Mesothelial cell of epicardium (in vitro differentiated cells): ENCODE results near the gene CTNNAL1. TPM values are rescaled to one million over a fixed set of nuclear protein-coding genes. Genes with fewer than 3 reads are reported as not detected.

Source experiments
- DNase-seq, 2 experiments: peaks; one replicate each; pipeline ENCODE4 v3.0.0; 2021; ENCODE audit warnings: low spot score in 2 of 2; ENCODE audit not compliant: unreplicated experiment in 2 of 2
- H3K27ac Mint-ChIP-seq: 2 replicates; pipeline ENCODE4 v1.8.0; 2021; ENCODE audit warnings: mixed read lengths
- H3K27me3 Mint-ChIP-seq: 2 replicates; pipeline ENCODE4 v1.8.0; 2021; ENCODE audit warnings: low read depth, mixed read lengths
- H3K36me3 Mint-ChIP-seq: 2 replicates; pipeline ENCODE4 v1.8.0; 2021; ENCODE audit warnings: mixed read lengths
- H3K4me1 Mint-ChIP-seq: 2 replicates; pipeline ENCODE4 v1.8.0; 2021; ENCODE audit warnings: mixed read lengths
- H3K4me3 Mint-ChIP-seq: 2 replicates; pipeline ENCODE4 v1.8.0; 2021; ENCODE audit warnings: mild to moderate bottlenecking, moderate library complexity, mixed read lengths
- H3K9me3 Mint-ChIP-seq: 2 replicates; pipeline ENCODE4 v1.8.0; 2021; ENCODE audit warnings: mixed read lengths
- CTCF ChIP-seq: fragments of 200-600 bp; sonication (generic); IDR thresholded peaks from one replicate; pipeline ENCODE4 v1.5.0; 2021; ENCODE audit warnings: antibody characterized with exemption; ENCODE audit not compliant: unreplicated experiment
- total RNA-seq: library from RNA; stranded (reverse); gene quantifications from 3 replicates; pipeline ENCODE4 v1.2.1, GENCODE V29; 2021

The CTNNAL1 gene
- total RNA-seq, 1 donor from 2014 or later: 26.7 TPM

- peak overlapping the region; percentile 37 for H3K27ac Mint-ChIP-seq
- H3K4me3 Mint-ChIP-seq: no peak overlapping the region
Measured at GRCh38 chr9:108997112-108997511, 16.2 kb downstream of the CTNNAL1 start.

DNA sequence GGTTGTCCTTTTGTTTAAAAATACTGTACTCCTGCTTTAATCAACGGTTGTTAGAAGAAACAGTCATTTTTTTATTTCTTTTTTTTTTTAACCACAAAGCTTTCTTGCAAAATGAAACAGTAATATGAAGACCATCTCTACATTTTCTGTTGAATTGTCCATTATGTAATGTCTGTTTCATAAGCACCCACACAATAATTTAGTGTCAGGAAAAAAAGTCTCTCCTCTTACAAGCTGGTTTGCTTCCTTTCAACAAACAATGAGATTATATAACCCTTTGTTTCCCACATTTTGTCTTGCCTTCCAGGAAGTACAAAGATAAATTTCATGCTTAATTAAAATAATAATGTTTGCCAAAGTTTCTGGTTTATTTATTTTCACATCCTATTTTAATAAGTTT lies 16.7 kb downstream of the CTNNAL1 start:
- Mint-ChIP-seq H3K27me3 (no peaks in the 10 kb centered on the region), H3K4me3 (no peak overlapping the region), H3K36me3 (peaks cover 10% of the 10 kb centered on the region), H3K27ac (no peak overlapping the region), H3K9me3 (peaks cover 5% of the 10 kb centered on the region), H3K4me1 (peaks cover 38% of the 10 kb centered on the region)
- DNase-seq: no peak
- TF ChIP-seq CTCF: no peak

More at GRCh38 chr9:108997112-108997511, 16.2 kb downstream of the CTNNAL1 start:
- no peak for DNase-seq
- Mint-ChIP-seq H3K9me3 (peaks cover 9% of the 10 kb centered on the region), H3K27me3 (no peaks in the 10 kb centered on the region), H3K36me3 (peaks cover 14% of the 10 kb centered on the region), H3K4me1 (peaks cover 38% of the 10 kb centered on the region)
- TF ChIP-seq CTCF: no peak

DNA sequence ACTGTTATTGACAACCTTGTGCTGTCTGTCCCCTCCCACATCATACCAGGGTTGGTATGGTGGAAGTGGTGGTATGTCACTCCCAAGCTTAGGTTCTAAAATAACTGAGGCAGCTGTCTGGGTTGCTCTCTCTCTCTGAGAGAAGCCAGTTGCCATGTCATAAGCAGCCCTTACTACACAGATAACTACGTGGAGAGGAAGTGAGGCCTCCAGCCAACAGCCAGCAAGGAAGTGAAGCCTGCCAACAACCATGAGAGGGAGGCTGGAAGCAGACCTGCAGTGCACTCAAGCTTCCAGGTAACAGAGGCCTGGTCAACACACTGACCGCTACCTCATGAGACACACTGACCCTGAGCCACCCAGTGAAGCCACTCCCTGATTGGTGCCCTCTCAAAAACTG lies 18.6 kb downstream of the CTNNAL1 start:
- no peaks in the 10 kb centered on the region for H3K27me3 Mint-ChIP-seq

DNA sequence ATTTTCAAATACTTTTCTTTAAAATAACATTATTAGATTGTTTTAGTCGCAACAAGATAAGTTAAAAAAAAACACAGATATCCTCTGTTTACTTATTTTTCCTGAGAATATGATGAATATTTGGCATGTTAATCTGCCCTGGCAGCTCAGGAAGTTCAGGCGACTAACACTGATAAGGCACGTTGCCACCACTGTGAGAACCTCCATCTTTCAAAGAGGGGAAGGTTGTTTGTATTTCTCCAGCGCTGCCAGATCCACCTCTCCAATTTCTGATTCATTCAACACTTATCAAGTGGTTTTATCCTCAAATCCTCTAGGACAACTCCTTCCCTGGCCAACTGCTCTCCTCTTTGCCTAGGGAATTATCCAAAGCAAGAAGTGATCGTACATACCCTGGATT lies 21.8 kb downstream of the CTNNAL1 start:
- DNase-seq: no peak
- Mint-ChIP-seq H3K9me3 (no peaks in the 10 kb centered on the region), H3K36me3 (peaks cover 24% of the 10 kb centered on the region), H3K27me3 (no peaks in the 10 kb centered on the region), H3K27ac (no peak overlapping the region), H3K4me3 (no peak overlapping the region), H3K4me1 (peaks cover 14% of the 10 kb centered on the region)
- no peak for TF ChIP-seq CTCF

More for the DNA sequence above, 18.6 kb downstream of the CTNNAL1 start:
- Mint-ChIP-seq H3K4me3 (no peak overlapping the region), H3K4me1 (peaks cover 35% of the 10 kb centered on the region), H3K9me3 (no peaks in the 10 kb centered on the region), H3K27ac (peak overlapping the region; percentile 50), H3K36me3 (peaks cover 9% of the 10 kb centered on the region)
- TF ChIP-seq CTCF: no peak
- DNase-seq: no peak

- Mint-ChIP-seq H3K27ac (no peak overlapping the region), H3K4me1 (peaks cover under 1% of the 10 kb centered on the region), H3K4me3 (no peak overlapping the region), H3K27me3 (no peaks in the 10 kb centered on the region), H3K9me3 (no peaks in the 10 kb centered on the region), H3K36me3 (peaks cover 12% of the 10 kb centered on the region)
- TF ChIP-seq CTCF: no peak
- DNase-seq: no peak
Measured at GRCh38 chr9:108983885-108984284, 29.4 kb downstream of the CTNNAL1 start.

- Mint-ChIP-seq H3K4me1 (peaks cover 12% of the 10 kb centered on the region), H3K27me3 (no peaks in the 10 kb centered on the region), H3K9me3 (no peaks in the 10 kb centered on the region), H3K27ac (no peak overlapping the region), H3K36me3 (peaks cover 2% of the 10 kb centered on the region), H3K4me3 (no peak overlapping the region)
- DNase-seq: no peak
- no peak for TF ChIP-seq CTCF
Measured at GRCh38 chr9:108980893-108981292, 32.4 kb downstream of the CTNNAL1 start.
